ENCODE measurements around the gene RAB33B. TPM values are rescaled to one million over a fixed set of nuclear protein-coding genes. Genes with fewer than 3 reads are reported as not detected.

The RAB33B gene
- total RNA-seq, 1 donor from 2014 or later = 11.1 TPM

DNA sequence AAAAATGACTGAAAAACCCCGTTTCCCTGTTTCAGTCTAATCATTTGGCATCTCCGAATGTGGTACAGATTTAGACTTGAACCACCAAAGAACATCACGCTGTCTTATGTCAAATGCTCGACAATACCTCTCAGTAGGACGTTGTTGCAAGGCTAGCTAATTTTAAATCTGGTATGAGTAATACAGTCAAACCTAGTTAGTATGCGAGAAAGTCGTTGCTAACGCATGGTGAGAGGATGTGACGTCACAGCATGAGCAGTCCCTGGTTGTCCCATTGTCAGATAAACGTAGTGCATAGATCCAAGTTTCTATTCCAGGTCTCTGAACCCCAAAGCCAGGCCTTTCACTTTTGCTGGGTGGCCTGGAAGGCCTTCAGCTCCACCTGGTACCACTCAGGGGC lies 57.4 kb downstream of the RAB33B start:
- no peaks in the 10 kb centered on the region for H3K27me3 ChIP-seq (ENCODE audit: low read depth)
- DNase-seq (no peak), ATAC-seq (no peak)
- peaks cover 98% of the 10 kb centered on the region for H3K36me3 ChIP-seq
- TF ChIP-seq, protein P1, sequence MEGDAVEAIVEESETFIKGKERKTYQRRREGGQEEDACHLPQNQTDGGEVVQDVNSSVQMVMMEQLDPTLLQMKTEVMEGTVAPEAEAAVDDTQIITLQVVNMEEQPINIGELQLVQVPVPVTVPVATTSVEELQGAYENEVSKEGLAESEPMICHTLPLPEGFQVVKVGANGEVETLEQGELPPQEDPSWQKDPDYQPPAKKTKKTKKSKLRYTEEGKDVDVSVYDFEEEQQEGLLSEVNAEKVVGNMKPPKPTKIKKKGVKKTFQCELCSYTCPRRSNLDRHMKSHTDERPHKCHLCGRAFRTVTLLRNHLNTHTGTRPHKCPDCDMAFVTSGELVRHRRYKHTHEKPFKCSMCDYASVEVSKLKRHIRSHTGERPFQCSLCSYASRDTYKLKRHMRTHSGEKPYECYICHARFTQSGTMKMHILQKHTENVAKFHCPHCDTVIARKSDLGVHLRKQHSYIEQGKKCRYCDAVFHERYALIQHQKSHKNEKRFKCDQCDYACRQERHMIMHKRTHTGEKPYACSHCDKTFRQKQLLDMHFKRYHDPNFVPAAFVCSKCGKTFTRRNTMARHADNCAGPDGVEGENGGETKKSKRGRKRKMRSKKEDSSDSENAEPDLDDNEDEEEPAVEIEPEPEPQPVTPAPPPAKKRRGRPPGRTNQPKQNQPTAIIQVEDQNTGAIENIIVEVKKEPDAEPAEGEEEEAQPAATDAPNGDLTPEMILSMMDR (IDR thresholded peaks at IDR 0.05) = no peak
- no peaks in the 10 kb centered on the region for H3K4me1 ChIP-seq
- intact Hi-C loops (cut with DNase I) = no loop called here
- no peak overlapping the region for H3K27ac ChIP-seq
- H3K9me3 ChIP-seq = no peaks in the 10 kb centered on the region
- H3K4me3 ChIP-seq = no peak overlapping the region

DNA sequence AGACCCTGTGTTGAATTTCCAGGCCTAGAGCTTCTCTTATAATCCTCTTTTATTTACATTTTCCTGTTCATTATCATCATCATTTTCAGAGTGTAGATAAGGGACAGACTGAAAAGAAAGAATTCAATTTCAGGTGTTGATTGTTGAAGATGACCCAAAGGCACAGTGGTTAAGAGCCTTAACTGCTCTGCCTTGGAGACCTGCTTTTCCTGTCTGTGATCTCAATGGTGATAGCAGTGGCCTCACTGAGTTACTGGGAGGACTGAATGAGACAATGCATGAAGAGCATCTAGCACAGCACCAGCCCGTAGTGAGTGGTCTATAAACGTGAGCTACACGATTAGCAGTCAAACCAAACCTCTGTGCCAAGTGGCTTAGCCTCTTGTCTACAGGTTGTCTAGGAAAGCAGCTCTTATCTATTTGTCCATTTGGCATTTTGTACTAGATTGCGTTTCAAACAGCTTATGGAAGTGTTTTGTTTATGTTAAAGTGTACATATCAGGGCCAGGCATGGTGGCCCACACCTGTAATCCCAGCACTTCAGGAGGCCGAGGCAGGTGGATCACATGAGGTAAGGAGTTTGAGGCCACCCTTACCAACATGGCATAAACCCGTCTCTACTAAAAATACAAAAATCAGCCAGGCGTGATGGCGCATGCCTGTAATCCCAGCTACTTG lies 60.6 kb downstream of the RAB33B start:
- H3K4me3 ChIP-seq = no peak overlapping the region
- peaks cover 98% of the 10 kb centered on the region for H3K36me3 ChIP-seq
- TF ChIP-seq, protein P1 (IDR thresholded peaks at IDR 0.05) = no peak
- ATAC-seq (no peak), DNase-seq (no peak)
- H3K4me1 ChIP-seq = no peaks in the 10 kb centered on the region
- no peak overlapping the region for H3K27ac ChIP-seq
- H3K9me3 ChIP-seq = no peaks in the 10 kb centered on the region
- no peaks in the 10 kb centered on the region for H3K27me3 ChIP-seq (ENCODE audit: low read depth)
- intact Hi-C loops (cut with DNase I) = no loop called here

DNA sequence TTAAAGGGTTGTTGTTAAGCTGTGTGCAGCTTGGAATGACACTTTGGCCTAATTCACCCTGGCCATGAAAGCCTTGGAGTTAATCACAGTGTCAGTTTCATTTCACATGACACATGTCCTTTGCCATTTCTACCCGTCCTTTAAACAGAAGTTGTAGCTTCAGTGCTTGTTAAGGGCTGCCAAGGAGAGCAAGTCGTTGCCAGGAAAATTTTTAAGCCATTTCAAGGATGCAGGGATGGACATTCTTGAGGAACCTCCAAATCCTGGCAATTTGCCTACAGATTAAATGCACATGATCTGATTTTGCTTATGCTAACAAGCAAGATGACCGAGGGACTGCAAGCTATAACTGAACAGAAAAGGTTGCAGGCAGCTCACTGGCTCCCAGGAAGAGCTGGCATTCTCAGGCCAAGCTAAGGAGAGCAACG lies 61.6 kb downstream of the RAB33B start:
- DNase-seq (no peak), ATAC-seq (no peak)
- H3K36me3 ChIP-seq = peaks cover 98% of the 10 kb centered on the region
- intact Hi-C loops (cut with DNase I) = no loop called here
- no peak overlapping the region for H3K4me3 ChIP-seq
- H3K27ac ChIP-seq = no peak overlapping the region
- H3K27me3 ChIP-seq (ENCODE audit: low read depth) = no peaks in the 10 kb centered on the region
- H3K9me3 ChIP-seq = no peaks in the 10 kb centered on the region
- H3K4me1 ChIP-seq = no peaks in the 10 kb centered on the region
- TF ChIP-seq, protein P1 (IDR thresholded peaks at IDR 0.05) = no peak

DNA sequence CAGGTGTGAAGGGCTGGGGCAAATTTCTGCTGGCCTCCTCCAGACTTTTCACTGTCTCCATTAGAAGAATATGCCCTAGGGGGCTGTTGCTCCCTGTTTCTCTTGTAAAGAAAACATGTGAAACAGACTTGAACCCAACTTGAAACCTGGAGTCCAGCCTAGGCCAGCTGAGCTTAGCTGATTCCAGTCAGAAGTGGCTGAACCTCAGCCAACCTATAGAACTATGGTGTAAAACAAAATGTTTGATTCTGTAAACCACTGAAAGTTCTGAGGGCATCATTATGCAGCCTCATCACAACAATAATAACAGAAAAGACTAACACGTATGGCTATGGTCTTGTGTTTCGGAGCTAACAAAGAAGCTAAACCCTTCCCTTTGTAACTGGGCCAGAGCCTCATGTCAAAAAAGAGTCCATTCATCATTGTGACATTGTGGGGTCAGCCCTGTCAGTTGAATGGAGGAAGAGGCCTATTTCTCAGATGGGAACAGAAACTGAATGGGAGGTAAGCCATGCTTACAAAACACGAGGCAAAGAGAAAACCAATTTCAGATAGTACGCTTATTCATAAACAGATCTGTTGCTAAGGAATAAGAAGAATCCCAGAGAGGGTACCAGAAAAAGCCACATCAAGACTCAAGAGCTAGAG lies 68.0 kb downstream of the RAB33B start:
- Histone ChIP-seq H3K4me1 (no peaks in the 10 kb centered on the region), H3K4me3 (no peak overlapping the region), H3K27me3 (ENCODE audit: low read depth) (no peaks in the 10 kb centered on the region), H3K36me3 (peaks cover 99% of the 10 kb centered on the region), H3K27ac (no peak overlapping the region), H3K9me3 (no peaks in the 10 kb centered on the region)
- ATAC-seq (no peak), DNase-seq (no peak)
- TF ChIP-seq, protein P1 (IDR thresholded peaks at IDR 0.05) = no peak
- intact Hi-C loops (cut with DNase I) = no loop called here

DNA sequence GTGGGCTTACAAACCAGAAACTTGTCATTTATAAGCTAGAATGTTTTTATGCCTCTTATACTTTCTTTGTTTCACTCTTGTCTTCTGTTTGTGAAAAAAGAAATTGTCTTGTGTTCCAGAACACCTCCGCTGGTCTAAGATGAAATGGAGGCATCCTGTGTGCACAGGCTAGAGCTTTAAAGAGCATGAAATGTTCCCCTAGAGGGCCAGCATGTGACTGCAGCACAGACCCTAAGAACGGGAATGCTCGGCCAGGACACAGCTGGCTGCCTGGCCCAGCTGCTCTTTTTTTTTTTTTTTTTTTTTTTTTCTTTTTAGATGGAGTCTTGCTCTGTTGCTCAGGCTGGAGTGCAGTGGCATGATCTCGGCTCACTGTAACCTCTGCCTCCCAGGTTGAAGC lies 68.5 kb downstream of the RAB33B start:
- DNase-seq (no peak), ATAC-seq (no peak)
- peaks cover 99% of the 10 kb centered on the region for H3K36me3 ChIP-seq
- H3K4me1 ChIP-seq = no peaks in the 10 kb centered on the region
- intact Hi-C loops (cut with DNase I) = no loop called here
- TF ChIP-seq, protein P1 (IDR thresholded peaks at IDR 0.05) = no peak
- no peaks in the 10 kb centered on the region for H3K9me3 ChIP-seq
- no peak overlapping the region for H3K27ac ChIP-seq
- no peak overlapping the region for H3K4me3 ChIP-seq
- H3K27me3 ChIP-seq (ENCODE audit: low read depth) = no peaks in the 10 kb centered on the region

Data from lower lobe of right lung (tissue), 2 donors.